HG03442 (cell line): ENCODE measurements around the gene SELENOS.

ENCODE experiments used
- ATAC-seq: cut with Tn5 transposase; IDR thresholded peaks from one replicate; pipeline ENCODE4 v1.9.1; 2021; ENCODE audit warnings: mild to moderate bottlenecking, moderate library complexity; ENCODE audit not compliant: unreplicated experiment

Gene SELENOS

DNA sequence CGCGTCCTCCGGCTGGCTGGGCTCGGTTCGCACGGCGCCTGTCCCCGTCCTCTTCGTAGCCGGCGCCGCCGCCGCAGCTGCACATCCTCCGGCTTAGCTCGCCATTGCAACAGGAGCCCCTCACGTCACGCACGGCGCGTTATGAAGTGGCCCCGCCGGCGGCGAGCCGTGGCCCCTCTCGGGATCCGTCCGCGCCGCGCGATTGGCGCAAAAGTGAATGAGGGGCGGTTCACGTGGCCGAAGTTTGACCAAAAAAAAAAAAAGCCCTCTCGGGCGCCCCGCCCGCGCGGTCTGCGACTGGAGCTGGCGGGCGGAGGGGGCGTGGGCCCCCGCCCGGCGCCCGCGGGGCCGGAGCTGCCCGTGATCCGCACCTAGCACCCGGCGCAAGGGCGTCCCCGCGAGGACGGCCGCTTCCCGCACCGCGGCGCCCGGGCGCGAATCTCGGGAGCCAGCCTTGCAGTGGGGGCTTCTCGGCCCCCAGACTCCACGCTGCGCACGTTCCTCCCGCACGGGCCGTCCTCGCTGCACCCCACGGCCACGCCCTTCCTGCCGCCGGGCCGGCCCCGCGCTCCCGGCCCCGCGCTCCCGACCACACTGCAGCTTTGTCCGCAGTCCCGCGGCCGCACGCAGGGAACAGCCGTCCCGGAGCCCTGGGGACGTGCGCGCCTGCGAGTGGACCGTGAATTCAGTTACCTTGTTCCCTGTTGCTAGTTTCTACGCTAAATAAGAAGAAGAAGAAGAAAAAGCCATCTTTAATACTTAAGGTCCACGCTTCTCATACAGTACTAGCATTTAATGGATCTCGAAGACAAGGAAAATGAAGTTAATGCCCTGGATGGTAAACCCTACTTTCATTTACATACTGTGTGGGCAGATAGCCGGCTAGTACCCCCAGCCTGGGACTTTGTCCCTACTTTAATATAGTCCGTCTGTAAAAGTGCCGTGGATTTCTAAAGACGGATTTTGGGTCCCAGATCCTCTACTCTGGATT is 25.2 kb downstream of the SELENOS start, which contains the start of gene CHSY1:
Gene CHSY1, minus strand, starts transcription at position 219 of the 991 bp plus-strand sequence. CDS start 592 bp downstream, outside the sequence.
- ATAC-seq: peak; percentile 70

DNA sequence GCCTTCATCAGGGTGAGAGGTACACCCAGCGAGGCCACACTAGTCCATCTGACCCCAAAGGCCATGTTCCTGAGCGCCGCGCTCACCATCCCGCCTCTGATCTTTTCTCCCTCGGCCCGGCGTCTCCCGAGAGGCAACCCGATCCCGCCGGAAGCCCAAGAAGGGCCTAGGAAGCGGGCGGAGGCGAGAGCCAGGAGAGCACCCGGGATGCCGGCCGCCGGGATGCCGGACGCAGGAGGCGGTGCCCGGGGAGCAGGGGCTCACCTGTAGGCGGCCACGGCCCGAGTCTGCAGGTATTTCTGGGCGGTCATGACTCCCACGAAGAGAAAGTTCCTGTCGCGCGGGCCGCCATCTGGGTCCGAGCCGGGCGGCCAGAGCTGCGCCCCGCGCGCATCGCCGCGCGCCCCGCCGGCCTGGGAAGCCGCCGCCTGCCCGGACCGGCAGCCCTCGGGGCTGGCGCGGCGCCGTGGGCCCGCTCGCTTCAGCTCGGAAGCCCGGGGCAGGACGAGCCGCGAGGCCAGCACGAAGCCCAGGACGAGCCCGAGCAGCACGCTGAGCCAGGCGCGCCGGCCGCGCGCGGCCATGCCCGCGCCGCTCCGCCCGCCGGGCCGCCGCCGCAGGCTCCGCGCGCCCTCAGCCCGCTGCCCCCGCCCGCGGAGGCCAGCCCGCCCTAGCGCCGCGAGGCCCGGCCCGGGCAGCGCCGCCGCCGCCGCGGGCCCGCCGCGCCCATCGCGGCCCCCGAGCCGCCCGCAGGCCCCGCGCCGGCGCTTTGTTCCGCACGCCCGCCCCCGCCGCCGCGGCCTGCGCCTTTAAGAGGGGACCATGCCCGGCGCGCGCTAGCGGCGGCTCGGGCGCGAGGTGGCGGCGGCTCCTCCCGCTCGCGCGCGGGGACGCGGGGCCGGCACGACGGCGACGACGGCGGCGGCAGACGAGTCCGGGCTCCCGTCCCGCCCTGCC is 26.1 kb downstream of the SELENOS start:
- peak; percentile 29 for ATAC-seq

DNA sequence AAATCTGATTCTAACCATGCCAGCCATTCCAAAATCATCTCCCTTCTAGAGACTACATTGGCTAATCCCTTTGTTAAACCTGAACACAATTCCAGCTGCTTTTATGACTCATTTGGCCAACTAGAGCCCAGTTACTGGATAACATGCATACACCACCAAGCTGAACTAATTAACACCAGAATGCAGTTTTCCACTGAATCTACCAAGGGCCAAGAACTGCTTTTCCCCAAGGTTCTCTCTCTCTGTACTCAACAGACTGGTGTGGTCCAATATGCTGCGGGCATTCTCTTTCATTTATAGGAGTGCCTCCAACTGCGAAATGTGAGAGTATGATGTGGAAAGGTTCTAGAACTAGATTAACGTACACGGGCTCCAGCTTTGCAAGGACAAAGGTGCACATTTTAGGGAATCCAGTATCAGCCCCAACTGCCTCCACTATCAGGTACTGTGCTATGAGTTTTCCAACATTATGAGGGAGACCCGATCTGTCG is 26.9 kb downstream of the SELENOS start:
- no peak for ATAC-seq

DNA sequence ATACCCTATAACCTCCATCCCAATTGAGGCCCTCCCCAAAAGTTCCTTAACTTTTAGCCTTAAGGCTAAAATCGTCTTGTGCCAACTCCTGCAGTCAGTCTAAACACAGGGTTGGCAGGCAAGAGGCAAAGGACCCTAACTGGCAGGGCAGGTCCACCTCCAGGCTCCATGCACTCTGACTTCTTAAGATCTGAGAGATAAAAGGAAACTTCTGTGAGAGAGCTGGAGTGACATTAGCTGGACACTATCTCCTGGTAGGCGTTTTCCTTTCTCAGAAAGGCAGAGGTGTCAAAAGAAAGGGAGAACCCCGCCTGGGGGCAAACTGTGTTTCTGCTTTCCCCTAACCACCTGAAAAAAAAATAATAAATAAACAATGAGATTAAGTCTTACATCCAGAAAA is 29.0 kb downstream of the SELENOS start:
- no peak for ATAC-seq

DNA sequence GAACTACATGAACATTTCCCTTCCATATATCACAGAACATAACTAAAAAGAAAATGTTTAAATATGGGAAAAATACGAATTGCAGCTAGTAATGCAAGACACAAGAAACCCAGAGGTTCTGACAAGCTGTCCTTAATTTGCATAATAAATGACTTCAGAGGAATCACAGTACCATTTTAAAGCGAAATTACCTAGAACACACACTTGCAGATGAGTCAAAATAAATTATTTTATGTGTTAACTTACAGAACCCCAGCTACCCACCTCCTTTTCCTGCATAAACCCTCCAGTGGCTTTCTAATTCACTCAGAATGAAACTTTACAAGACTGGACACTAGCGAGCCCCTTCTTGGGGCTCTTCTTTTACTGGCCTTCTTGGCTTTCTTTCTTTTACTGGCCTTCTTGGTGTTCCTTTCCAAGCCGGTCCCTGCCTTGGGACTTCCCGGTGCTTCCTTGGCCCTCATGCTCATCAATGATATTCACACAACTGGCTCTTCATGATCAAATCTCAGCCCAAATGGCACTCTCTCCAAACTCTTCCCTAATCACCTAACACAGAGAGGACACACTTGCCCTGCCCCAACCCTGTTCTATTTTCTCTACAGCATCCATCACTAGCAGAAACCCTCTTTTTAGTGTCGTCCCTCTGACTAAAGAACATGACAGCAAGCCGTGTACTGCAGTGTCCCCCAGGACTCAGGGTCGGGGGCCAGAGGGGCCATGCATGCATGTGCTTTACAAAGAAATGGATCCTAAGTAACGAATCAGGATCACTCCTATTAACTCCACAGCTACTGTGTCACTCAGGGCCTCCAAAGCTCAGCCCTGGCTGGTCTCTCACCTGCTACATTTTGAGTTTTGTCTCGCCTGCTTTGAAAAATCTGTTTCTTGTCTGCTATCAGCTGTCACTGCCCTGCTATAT is 30.2 kb downstream of the SELENOS start:
- ATAC-seq: no peak

DNA sequence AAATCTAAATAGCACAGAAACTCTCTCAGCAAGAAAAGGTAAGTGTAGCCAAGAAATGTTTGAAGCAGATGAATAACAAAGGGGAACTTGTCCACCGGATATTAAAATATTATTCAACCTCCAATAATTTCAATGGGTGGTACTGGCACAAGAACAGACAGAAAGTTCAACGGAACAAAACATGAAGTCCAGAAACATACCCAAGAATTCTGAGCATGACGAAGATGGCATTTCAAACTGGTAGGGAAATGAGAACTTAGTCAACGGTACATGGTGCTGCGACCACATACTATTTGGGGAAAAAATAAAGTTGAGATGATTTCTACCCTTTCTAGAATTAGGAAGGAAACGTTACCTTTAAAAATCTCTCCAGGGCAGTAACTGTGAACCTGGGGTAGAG is 30.9 kb downstream of the SELENOS start:
- no peak for ATAC-seq

DNA sequence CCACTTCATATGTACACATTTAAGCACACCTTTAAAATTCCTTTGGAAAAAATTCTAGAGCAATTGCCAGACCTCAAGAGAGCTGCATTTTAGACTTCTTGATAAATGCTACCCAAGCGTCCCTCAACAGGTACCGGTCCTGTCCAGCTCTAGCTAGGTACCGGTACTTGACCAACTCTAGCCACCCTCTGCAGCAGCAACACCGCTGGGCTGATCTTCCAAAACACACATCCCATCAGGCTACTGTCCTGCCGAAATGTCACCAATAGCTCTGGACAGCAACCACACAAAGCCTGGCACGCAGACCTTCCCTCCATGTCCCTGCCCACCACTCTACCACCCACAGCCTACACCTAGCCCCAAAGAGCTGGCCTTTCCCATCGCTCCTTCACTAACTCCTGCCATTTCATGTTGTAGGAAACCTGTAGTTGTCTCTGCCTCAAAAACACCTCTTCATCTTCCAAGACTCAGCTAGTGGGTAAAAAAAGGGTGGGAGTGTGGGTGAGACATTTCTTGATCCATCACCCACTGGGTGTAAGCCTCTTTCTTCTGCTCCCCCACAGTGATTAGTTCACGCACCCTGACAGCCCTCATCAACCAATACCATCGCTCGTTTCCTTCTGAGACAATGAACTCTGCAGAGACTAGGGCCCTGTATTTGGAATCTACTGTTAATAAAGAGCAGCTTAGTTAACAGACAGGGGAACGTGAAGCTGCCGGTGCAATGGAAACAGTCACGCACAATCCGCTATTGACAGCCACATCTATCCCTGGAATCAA is 32.2 kb downstream of the SELENOS start:
- ATAC-seq: no peak

DNA sequence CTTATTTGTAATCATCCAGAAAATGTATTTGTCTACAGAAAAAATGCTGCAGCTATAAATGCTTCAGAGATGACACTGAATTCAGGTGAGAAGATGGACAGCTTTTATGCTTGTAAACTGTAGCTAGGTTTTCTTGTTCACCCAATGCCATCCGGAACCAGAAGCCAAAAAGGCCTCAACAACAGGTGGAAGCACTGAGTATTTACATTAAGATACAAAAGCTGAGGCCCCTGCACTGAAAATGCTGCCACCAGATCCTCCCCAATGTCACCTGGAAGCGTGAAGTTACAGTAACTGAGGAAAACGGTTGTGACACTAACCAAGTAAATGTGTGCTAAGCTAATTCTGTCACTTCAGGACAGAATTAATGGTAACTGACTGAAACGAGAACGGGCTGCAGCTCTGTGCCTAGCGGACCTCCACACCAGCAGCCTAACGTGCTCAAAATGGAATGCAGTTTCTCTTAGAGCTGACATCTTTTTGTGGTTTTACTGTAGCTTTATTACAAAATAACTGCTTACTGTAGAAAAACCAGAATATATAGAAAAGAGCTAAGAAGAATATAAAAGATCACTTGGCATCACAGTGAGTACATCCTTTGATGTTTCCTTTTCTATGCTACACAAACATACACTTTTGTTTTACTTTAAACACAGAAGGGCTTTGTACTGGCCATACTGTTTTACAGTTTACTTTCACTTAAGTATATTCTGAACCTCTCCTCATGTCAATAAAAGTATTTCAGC is 33.1 kb downstream of the SELENOS start:
- ATAC-seq: no peak

DNA sequence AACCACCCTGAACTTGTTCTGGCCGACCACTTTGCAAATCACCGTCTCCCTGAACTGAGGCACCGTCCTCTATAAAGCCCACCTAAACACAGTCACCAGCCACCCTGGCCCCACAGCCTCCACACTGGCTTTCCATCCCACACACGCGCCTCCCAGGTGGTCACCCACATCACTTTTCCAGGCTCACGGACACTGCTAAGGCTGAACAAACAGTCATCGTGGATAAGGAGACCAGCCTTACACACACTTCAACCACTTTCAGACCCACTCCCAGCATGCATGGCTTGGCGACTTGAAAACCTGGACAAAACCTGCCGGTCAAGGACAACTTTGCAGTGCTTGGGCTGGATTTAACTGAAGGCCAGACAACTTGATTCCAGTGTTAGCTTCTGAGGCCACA is 33.9 kb downstream of the SELENOS start:
- ATAC-seq: no peak

DNA sequence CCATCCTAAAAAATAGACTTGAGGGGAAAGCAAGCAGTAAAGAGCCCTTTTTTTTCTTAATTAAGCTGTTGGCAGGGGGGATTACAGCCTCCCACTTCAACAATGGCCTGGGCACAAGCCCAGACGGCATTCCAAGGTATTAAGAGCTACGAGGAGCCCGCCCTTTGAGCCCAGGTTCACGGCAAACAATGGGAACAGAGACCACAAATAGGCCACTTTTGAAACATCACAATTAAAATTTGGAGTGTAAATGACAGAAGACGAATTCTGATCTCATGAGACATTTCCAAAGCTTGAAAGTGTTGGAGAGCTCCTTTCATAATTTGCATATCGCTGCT is 34.3 kb downstream of the SELENOS start:
- ATAC-seq: no peak

DNA sequence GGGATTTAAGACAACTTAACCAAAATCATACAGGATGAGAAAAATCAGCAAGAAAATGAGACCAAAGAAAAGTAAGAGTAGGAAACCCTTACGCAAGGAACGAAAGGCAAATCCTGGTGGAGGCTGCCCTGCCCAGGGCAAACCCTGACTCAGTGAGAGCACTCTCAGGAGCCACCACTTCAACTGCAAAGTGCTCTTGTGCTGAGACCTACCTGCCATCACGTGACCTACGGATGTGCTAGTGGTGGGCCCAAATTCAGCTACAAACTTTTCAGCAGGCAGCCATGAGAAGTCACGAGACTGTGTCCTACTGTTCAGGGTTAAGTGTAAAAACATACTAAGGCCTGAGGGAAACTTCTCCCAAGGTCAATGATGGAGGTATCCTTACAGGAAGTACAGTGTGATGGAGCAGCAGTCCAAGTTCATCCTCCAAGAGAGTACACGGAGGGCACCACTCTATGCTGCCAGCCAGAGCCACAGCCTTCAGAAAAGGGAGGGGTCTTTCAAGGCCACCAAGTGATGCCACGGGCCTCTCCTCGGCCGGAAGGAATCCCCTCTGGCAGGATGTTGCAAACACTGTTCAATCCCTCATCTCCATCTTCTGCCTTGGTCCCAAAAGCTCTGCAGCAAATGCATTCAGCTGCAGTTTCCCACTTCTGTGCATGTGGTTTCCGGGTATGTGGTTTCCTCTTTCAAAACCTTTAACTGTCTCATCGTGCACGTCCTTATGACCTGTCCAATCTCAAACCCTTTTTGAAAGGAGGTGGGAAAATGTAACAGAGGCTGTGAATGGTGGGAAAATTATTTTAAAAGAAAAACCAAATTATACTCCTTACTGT is 34.9 kb downstream of the SELENOS start:
- peak; percentile 80 for ATAC-seq

DNA sequence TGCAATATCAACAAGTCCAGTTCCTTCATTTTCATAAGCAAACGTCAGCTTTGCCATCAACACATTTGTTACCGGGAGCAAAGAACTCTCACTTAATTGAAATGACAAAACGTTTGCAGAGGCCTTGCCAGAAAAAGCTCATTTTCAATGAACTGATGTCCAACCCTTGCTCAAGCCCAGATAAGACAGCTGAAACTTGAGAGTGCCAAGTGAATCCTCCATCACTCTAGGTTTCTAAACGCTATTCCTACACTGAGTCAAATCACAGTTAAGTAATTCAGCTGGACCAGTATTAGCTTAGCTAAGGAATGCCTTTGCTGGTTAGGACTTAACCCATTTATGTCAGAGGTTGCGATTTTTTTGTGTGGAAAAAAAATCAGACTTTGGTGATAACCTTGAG is 36.9 kb downstream of the SELENOS start:
- no peak for ATAC-seq

DNA sequence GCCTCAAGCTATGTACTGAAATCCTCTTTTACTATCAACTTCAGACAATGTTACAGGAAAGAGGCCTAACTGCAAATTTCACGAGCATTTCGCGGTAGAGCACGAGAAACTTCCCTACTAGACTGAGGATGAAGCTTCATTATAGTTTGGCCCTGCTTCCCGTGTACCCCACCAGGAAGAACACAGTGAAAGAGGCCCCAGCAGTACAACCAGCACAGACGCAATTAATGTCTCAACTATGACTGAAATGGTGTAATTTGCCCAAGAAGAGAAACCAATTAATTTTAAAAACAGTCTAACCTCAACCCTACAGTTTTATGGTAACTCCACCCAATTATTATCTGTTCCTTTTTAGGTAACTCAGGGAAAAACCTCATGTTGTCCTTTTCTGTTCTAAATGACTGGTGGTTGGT is 37.6 kb downstream of the SELENOS start:
- no peak for ATAC-seq

DNA sequence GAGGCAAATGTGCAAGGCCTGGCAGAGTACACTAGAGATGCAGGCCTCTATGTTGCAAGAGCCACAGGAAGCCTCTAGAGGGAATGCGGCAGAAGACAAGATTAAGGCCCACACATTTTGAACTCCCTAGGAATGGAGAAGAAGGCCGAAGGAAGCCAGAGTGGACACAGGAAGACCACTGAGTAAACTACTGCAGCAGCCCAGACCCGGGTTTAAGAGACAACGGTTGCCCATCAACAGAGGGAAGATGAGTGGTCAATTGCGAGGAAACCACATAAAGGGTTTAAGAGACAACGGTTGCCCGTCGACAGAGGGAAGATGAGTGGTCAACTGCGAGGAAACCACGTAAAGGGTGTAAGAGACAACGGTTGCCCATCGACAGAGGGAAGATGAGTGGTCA is 40.0 kb downstream of the SELENOS start:
- no peak for ATAC-seq

DNA sequence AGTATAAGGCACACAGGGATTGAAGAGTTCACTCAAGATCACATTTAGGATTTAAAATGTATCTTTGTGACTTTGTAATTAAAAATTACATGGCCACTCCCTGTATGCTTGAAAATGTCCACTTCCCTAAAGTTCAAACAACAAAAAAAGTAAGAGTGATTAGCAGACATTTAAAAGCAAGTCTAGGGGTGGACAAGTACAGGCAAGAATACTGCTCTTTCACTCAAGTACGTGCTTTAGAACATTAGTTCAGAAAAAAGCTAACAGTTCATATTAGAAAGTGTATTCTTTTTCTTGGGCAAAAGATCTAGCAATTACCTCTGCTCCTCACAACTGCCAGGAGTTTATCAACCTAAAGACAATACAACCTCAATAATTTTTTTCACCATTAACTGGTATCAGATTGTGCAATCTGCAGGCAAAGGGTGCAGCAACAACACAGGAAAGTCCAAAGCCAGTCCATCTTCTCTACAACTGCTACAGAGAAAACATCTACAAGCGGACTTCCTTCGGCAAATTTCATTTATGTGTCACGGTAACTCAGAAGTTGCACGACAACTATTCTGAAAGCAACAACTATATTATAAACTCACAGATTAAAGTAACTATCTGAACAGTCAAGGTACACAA is 43.5 kb downstream of the SELENOS start:
- no peak for ATAC-seq

DNA sequence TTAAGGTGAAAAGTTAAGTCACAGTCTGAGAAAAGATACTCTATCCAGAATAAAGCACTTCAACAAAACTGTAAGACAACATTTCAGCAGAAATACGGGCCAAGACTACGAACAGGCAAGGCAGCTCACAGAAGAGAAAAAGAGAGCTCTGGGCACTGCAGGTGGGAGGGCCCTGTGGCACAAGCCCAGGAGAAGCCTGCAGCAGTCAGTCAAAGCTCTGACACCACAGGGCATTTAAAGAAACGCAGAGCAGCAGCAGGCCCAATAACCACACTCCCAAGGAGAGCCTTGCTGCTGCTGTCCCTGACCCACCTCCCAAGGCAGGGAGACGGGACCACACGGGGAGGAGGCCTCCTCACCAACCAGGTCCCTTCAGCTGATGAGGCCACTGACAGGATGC is 44.6 kb downstream of the SELENOS start:
- no peak for ATAC-seq

DNA sequence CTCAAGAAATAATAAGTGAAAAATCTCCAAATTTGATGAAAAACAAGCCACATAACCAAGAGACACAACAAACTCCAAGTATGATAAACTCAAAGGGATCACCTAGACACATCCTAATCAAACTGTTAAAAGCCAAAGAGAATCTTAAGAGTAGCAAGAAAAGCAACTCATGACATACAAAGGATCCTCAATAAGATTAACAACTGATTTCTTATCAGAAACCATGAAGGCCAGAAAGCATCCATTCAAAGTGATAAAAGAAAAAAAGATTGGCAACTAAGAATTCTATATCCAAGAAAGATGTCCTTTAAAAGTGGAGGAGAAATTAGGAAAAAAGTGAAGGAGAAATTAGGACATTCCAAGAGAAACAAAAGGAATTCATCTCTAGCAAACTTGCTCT is 49.0 kb downstream of the SELENOS start:
- no peak for ATAC-seq
